ENCODE measurements around the gene AKR1B15. TPM values are rescaled to one million over a fixed set of nuclear protein-coding genes. Genes with fewer than 3 reads are reported as not detected.
"Not testable (repeated sequence)": the region's sequence is repeated elsewhere in the genome, so short reads cannot be mapped to it uniquely, and the experiment has no call there.

AKR1B15 gene
- total RNA-seq, 4 donors from 2014 or later: 1.9 TPM; not detected in 3

DNA sequence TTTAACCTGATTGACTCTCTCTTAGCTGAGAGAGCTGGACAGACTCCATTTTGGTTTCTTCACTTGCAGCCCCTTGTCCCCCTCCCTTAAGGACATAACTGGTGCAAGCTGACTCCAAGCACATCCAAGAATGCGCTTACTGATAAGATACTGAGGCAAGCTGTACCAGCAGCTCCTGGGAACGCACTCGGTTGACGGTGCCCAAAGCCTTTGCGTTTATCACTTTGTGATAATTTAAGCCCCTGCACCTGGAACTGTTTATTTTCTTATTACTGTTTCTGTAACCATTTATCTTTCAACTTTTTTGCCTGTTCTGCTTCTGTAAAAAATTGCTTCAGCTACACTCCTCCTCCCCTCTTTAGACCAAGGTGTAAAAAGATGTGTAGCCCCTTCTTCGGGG lies 8.5 kb downstream of the AKR1B15 start:
- H3K27ac ChIP-seq: no peak overlapping the region
- H3K4me1 ChIP-seq: no peaks in the 10 kb centered on the region
- H3K27me3 ChIP-seq: no peaks in the 10 kb centered on the region
- DNase-seq: no peak
- H3K36me3 ChIP-seq: no peaks in the 10 kb centered on the region
- H3K9me3 ChIP-seq: no peaks in the 10 kb centered on the region
- no peak overlapping the region for H3K4me3 ChIP-seq
- TF ChIP-seq POLR2A (IDR thresholded peaks at IDR 0.05): no peak
- no peak for TF ChIP-seq CTCF (IDR thresholded peaks at IDR 0.05)

GRCh38 chr7:134558370-134558769 lies 9.5 kb downstream of the AKR1B15 start:
- H3K27me3 ChIP-seq: no peaks in the 10 kb centered on the region
- no peaks in the 10 kb centered on the region for H3K36me3 ChIP-seq
- DNase-seq: no peak
- H3K4me3 ChIP-seq: no peak overlapping the region
- H3K9me3 ChIP-seq: no peaks in the 10 kb centered on the region
- no peaks in the 10 kb centered on the region for H3K4me1 ChIP-seq
- no peak overlapping the region for H3K27ac ChIP-seq
- TF ChIP-seq CTCF (IDR thresholded peaks at IDR 0.05) (no peak), POLR2A (IDR thresholded peaks at IDR 0.05) (no peak)

DNA sequence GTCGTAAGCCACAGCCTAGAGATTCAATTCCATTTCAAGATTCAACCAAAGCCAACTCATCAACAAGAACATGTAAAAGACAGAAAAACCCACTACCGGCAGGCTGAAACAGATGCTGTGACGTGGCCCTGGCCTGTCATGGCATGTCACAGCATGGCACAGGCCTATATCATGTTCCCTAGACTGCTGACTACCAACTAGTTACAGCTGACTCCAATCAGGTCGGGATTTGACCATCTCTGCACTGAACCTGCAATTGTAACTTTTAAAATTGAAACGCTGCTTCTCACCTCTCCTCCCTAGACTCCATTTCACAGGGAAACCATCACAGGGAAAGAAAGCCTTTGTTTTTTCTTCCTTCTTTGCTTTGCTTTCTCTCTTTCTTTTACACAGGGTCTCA lies 12.7 kb downstream of the AKR1B15 start:
- H3K4me3 ChIP-seq, H3K27ac ChIP-seq, H3K9me3 ChIP-seq, DNase-seq, H3K36me3 ChIP-seq, H3K4me1 ChIP-seq, H3K27me3 ChIP-seq: not testable (repeated sequence)

GRCh38 chr7:134562136-134562535 lies 13.2 kb downstream of the AKR1B15 start:
- no peaks in the 10 kb centered on the region for H3K27me3 ChIP-seq
- no peak for DNase-seq
- no peak overlapping the region for H3K4me3 ChIP-seq
- no peaks in the 10 kb centered on the region for H3K36me3 ChIP-seq
- no peaks in the 10 kb centered on the region for H3K4me1 ChIP-seq
- H3K27ac ChIP-seq: no peak overlapping the region
- no peaks in the 10 kb centered on the region for H3K9me3 ChIP-seq
- TF ChIP-seq POLR2A (IDR thresholded peaks at IDR 0.05): no peak

- H3K4me1 ChIP-seq, H3K9me3 ChIP-seq, H3K4me3 ChIP-seq, H3K27me3 ChIP-seq, DNase-seq, H3K27ac ChIP-seq, H3K36me3 ChIP-seq: not testable (repeated sequence)
Observed at GRCh38 chr7:134563398-134563749, 14.5 kb downstream of the AKR1B15 start.

- Histone ChIP-seq H3K4me3 (no peak overlapping the region), H3K9me3 (no peaks in the 10 kb centered on the region), H3K27ac (no peak overlapping the region), H3K27me3 (no peaks in the 10 kb centered on the region), H3K4me1 (no peaks in the 10 kb centered on the region), H3K36me3 (no peaks in the 10 kb centered on the region)
- TF ChIP-seq POLR2A (IDR thresholded peaks at IDR 0.05): no peak
- no peak for TF ChIP-seq CTCF (IDR thresholded peaks at IDR 0.05)
- no peak for DNase-seq
Observed at GRCh38 chr7:134565643-134566136, 16.8 kb downstream of the AKR1B15 start.

- no peaks in the 10 kb centered on the region for H3K27me3 ChIP-seq
Observed at GRCh38 chr7:134567368-134567767, 18.5 kb downstream of the AKR1B15 start.

DNA sequence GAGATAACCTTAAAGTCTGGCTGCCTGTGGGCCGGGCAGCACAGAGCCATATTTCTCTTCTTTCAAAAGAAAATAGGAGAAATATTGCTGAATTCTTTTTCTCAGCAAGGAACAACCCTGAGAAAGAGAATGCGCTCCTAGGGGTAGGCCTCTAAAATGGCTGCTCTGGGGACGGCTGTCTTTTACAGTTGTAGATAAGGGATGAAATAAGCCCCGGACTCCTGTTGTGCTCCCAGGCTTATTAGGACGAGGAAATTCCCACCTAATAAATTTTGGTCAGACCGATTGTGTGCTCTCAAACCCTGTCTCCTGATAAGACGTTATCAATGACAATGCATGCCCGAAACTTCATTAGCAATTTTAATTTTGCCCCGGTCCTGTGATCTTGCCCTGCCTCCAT lies 21.1 kb downstream of the AKR1B15 start:
- H3K4me3 ChIP-seq, H3K36me3 ChIP-seq, DNase-seq, H3K27me3 ChIP-seq, H3K9me3 ChIP-seq, H3K4me1 ChIP-seq: not testable (repeated sequence)
- H3K27ac ChIP-seq: peak overlapping the region in 1 of 4 donors; percentile 65

More at GRCh38 chr7:134567368-134567767, 18.5 kb downstream of the AKR1B15 start:
- Histone ChIP-seq H3K4me1 (no peaks in the 10 kb centered on the region), H3K4me3 (no peak overlapping the region), H3K27ac (no peak overlapping the region), H3K36me3 (no peaks in the 10 kb centered on the region), H3K9me3 (no peaks in the 10 kb centered on the region)
- DNase-seq: no peak
- TF ChIP-seq CTCF (IDR thresholded peaks at IDR 0.05): no peak
- no peak for TF ChIP-seq POLR2A (IDR thresholded peaks at IDR 0.05)

All from Peyer's patch (tissue), 4 donors.